SK-MEL-5 (cell line): ENCODE data around the gene OR6X1. TPM values are rescaled to one million over a fixed set of nuclear protein-coding genes. Genes with fewer than 3 reads are reported as not detected.

ENCODE experiments used
- DNase-seq: peaks from one replicate; pipeline ENCODE4 v3.0.0-alpha.2; 2016; ENCODE audit warnings: low read depth, low spot score
- in situ Hi-C: cut with HindIII; loops from 2 replicates; pipeline ENCODE4 v1.10.0; 2016; ENCODE audit warnings: low sequenced_read_pairs, high pct_unique_total_duplicates, low pct_unique_long_range_greater_than_20kb
- polyA plus RNA-seq, 2 experiments: library from polyadenylated mRNA; depleted of rRNA; stranded (reverse); fragments of >200 nt; gene quantifications; 2 replicates each; pipeline ENCODE4 v1.2.3, GENCODE V29; 2015
- total RNA-seq: library from RNA; depleted of rRNA; stranded (reverse); fragments of >200 nt; shearing (Covaris generic); gene quantifications from 2 replicates; pipeline ENCODE4 v1.2.3, GENCODE V29; 2014; rRNA removed

OR6X1 gene
- total RNA-seq = not detected in 2 replicates
- not detected in 2 replicates for polyA plus RNA-seq (2015; cell fraction: cytosol; rRNA removed)
- not detected in 2 replicates for polyA plus RNA-seq (2015; cell fraction: nucleus; rRNA removed)

- DNase-seq = no peak
- in situ Hi-C loops = no loop called here
These were observed at the start of gene OR6X1 for GRCh38 chr11:123754101-123754568. Gene OR6X1, minus strand, starts transcription at chr11:123754518. Its CDS starts 0 bp downstream, at chr11:123754518.

- in situ Hi-C loops = no loop called here
- no peak for DNase-seq
These were observed 47.4 kb upstream of the OR6X1 start for GRCh38 chr11:123801765-123802164.

GRCh38 chr11:123800036-123800435 is 45.7 kb upstream of the OR6X1 start:
- in situ Hi-C loops = no loop called here

GRCh38 chr11:123799438-123799837 is 45.1 kb upstream of the OR6X1 start:
- DNase-seq = no peak
- in situ Hi-C loops = no loop called here

More at GRCh38 chr11:123800036-123800435, 45.7 kb upstream of the OR6X1 start:
- peak; percentile 11 for DNase-seq

GRCh38 chr11:123798513-123799252 is 44.4 kb upstream of the OR6X1 start:
- no peak for DNase-seq
- in situ Hi-C loops = no loop called here

GRCh38 chr11:123798079-123798478 is 43.8 kb upstream of the OR6X1 start:
- no peak for DNase-seq
- in situ Hi-C loops = no loop called here

- in situ Hi-C loops = no loop called here
These were observed 43.2 kb upstream of the OR6X1 start for GRCh38 chr11:123797541-123797940.

GRCh38 chr11:123797114-123797513 is 42.8 kb upstream of the OR6X1 start:
- in situ Hi-C loops = no loop called here

More at GRCh38 chr11:123797541-123797940, 43.2 kb upstream of the OR6X1 start:
- DNase-seq = no peak

GRCh38 chr11:123796226-123796625 is 41.9 kb upstream of the OR6X1 start:
- DNase-seq = no peak
- in situ Hi-C loops = no loop called here

More at GRCh38 chr11:123797114-123797513, 42.8 kb upstream of the OR6X1 start:
- DNase-seq = no peak

GRCh38 chr11:123783536-123783935 is 29.2 kb upstream of the OR6X1 start:
- in situ Hi-C loops = no loop called here
- no peak for DNase-seq

GRCh38 chr11:123778511-123778910 is 24.2 kb upstream of the OR6X1 start:
- no peak for DNase-seq
- in situ Hi-C loops = no loop called here

- in situ Hi-C loops = no loop called here
- no peak for DNase-seq
These were observed 21.6 kb upstream of the OR6X1 start for GRCh38 chr11:123775715-123776549.

- DNase-seq = no peak
- in situ Hi-C loops = no loop called here
These were observed 21.0 kb upstream of the OR6X1 start for GRCh38 chr11:123775289-123775688.

GRCh38 chr11:123773959-123774358 is 19.6 kb upstream of the OR6X1 start:
- in situ Hi-C loops = no loop called here
- no peak for DNase-seq

GRCh38 chr11:123773026-123773425 is 18.7 kb upstream of the OR6X1 start:
- in situ Hi-C loops = no loop called here
- DNase-seq = no peak

GRCh38 chr11:123771664-123772063 is 17.3 kb upstream of the OR6X1 start:
- in situ Hi-C loops = no loop called here

GRCh38 chr11:123770712-123771111 is 16.4 kb upstream of the OR6X1 start:
- in situ Hi-C loops = no loop called here
- no peak for DNase-seq

More at GRCh38 chr11:123771664-123772063, 17.3 kb upstream of the OR6X1 start:
- DNase-seq = no peak

GRCh38 chr11:123765601-123766000 is 11.3 kb upstream of the OR6X1 start:
- in situ Hi-C loops = no loop called here
- DNase-seq = no peak
